GM23338 (cell line): ENCODE results near the gene MTR. TPM values are rescaled to one million over a fixed set of nuclear protein-coding genes. Genes with fewer than 3 reads are reported as not detected.

Experiments
- ATAC-seq: fragments of 200-7000 bp; cut with Tn5 transposase; 3 replicates; pipeline ENCODE4 v1.9.1; 2020
- DNase-seq: peaks from one replicate; pipeline ENCODE4 v3.0.0-alpha.2; 2015; ENCODE audit warnings: low spot score
- H2AFZ ChIP-seq: fragments of 200-600 bp; sonication (generic); 2 replicates; pipeline ENCODE4 v1.8.0; 2016; ENCODE audit warnings: antibody characterized with exemption, mild to moderate bottlenecking, moderate library complexity
- H3F3A ChIP-seq: fragments of 200-600 bp; sonication (generic); replicated peaks from 2 replicates; pipeline ENCODE4 v1.8.0; 2017; ENCODE audit warnings: antibody characterized with exemption, mixed run types, low read depth
- H3K27ac ChIP-seq: fragments of 200-600 bp; sonication (generic); 2 replicates; pipeline ENCODE4 v1.6.1; 2016; ENCODE audit warnings: low read depth
- H3K27me3 ChIP-seq: fragments of 200-600 bp; sonication (generic); 2 replicates; pipeline ENCODE4 v1.8.0; 2016; ENCODE audit warnings: mild to moderate bottlenecking, mixed run types, moderate library complexity; ENCODE audit not compliant: insufficient read depth
- H3K36me3 ChIP-seq: fragments of 200-600 bp; sonication (generic); 2 replicates; pipeline ENCODE4 v1.8.0; 2016; ENCODE audit warnings: mild to moderate bottlenecking; ENCODE audit not compliant: insufficient read depth
- H3K4me1 ChIP-seq: fragments of 200-600 bp; sonication (generic); 2 replicates; pipeline ENCODE4 v1.8.0; 2016; ENCODE audit warnings: mild to moderate bottlenecking, moderate library complexity; ENCODE audit not compliant: insufficient read depth
- H3K4me2 ChIP-seq: fragments of 200-600 bp; sonication (generic); 2 replicates; pipeline ENCODE4 v1.7.1; 2017; ENCODE audit warnings: mixed run types
- H3K4me3 ChIP-seq: fragments of 200-600 bp; sonication (generic); 2 replicates; pipeline ENCODE4 v1.6.1; 2016; ENCODE audit warnings: mixed run types
- H3K79me2 ChIP-seq: fragments of 200-600 bp; sonication (generic); replicated peaks from 2 replicates; pipeline ENCODE4 v1.8.0; 2017; ENCODE audit warnings: mild to moderate bottlenecking; ENCODE audit not compliant: insufficient read depth
- H3K9me2 ChIP-seq: fragments of 200-600 bp; sonication (generic); 2 replicates; pipeline ENCODE4 v1.8.0; 2017; ENCODE audit not compliant: insufficient read depth
- H4K20me1 ChIP-seq: fragments of 200-600 bp; sonication (generic); replicated peaks from 2 replicates; pipeline ENCODE4 v1.8.0; 2017; ENCODE audit warnings: mild to moderate bottlenecking; ENCODE audit not compliant: insufficient read depth
- H3K27ac Mint-ChIP-seq: 2 replicates; pipeline ENCODE4 v1.8.0; 2020; ENCODE audit warnings: inconsistent platforms, mild to moderate bottlenecking, moderate library complexity, mixed read lengths
- H3K27me3 Mint-ChIP-seq: 3 replicates; pipeline ENCODE4 v1.8.0; 2022; ENCODE audit warnings: low read depth, mild to moderate bottlenecking, moderate library complexity, mixed read lengths, inconsistent platforms; ENCODE audit not compliant: insufficient read depth, poor library complexity
- H3K36me3 Mint-ChIP-seq: 3 replicates; pipeline ENCODE4 v1.8.0; 2021; ENCODE audit warnings: low read depth, mild to moderate bottlenecking, inconsistent platforms, moderate library complexity, mixed read lengths
- H3K4me1 Mint-ChIP-seq: 3 replicates; pipeline ENCODE4 v1.8.0; 2020; ENCODE audit warnings: mild to moderate bottlenecking, inconsistent platforms, mixed read lengths
- H3K4me3 Mint-ChIP-seq: 3 replicates; pipeline ENCODE4 v1.8.0; 2021; ENCODE audit warnings: moderate library complexity, mild to moderate bottlenecking, inconsistent platforms, mixed read lengths
- H3K9me3 Mint-ChIP-seq: 3 replicates; pipeline ENCODE4 v1.8.0; 2020; ENCODE audit warnings: moderate library complexity, mild to moderate bottlenecking, inconsistent platforms, mixed read lengths
- CREB1 ChIP-seq: fragments of 250-450 bp; sonication (Bioruptor Pico); IDR thresholded peaks from 2 replicates; pipeline ENCODE4 v1.5.0; 2020; ENCODE audit warnings: low read depth, mild to moderate bottlenecking, moderate library complexity
- ETS1 ChIP-seq: IDR thresholded peaks from 2 replicates; pipeline ENCODE4 v1.6.1; 2016; ENCODE audit warnings: antibody characterized with exemption
- JUNB ChIP-seq: IDR thresholded peaks from one replicate; pipeline ENCODE4 v1.6.1; 2016; ENCODE audit warnings: antibody characterized with exemption; ENCODE audit not compliant: unreplicated experiment
- NANOG ChIP-seq: IDR thresholded peaks from 2 replicates; pipeline ENCODE4 v1.6.1; 2016; ENCODE audit warnings: antibody characterized with exemption, borderline replicate concordance
- POLR2AphosphoS5 ChIP-seq: IDR thresholded peaks from 2 replicates; pipeline ENCODE4 v1.6.1; 2016; ENCODE audit warnings: antibody characterized with exemption, low read depth
- ZNF114 ChIP-seq: fragments of 250-450 bp; sonication (Bioruptor Pico); IDR thresholded peaks from 2 replicates; pipeline ENCODE4 v1.5.0; 2020; ENCODE audit warnings: mild to moderate bottlenecking, moderate library complexity
- ZNF331 ChIP-seq: fragments of 250-450 bp; sonication (Bioruptor Pico); IDR thresholded peaks from 2 replicates; pipeline ENCODE4 v1.5.0; 2020; ENCODE audit warnings: low read depth, mild to moderate bottlenecking, moderate library complexity
- ZNF462 ChIP-seq: fragments of 250-450 bp; sonication (Bioruptor Pico); IDR thresholded peaks from 2 replicates; pipeline ENCODE4 v1.5.0; 2020; ENCODE audit warnings: mild to moderate bottlenecking, moderate library complexity
- polyA plus RNA-seq: library from polyadenylated mRNA; unstranded; fragments of >200 nt; fragmentation: Nextera tagmentation; extraction: Ambion mirVana; gene quantifications from 2 replicates; pipeline ENCODE4 v1.2.1, GENCODE V29; 2016
- total RNA-seq: library from RNA; depleted of rRNA; stranded (reverse); fragments of >200 nt; shearing (Covaris generic); gene quantifications from 2 replicates; pipeline ENCODE4 v1.2.3, GENCODE V29; 2014

The MTR gene
- total and polyA plus RNA-seq, 2 experiments from 2014 or later = 6.4 to 20.0 TPM

GRCh38 chr1:236920286-236920894 lies 125.3 kb downstream of the MTR start:
- Histone ChIP-seq H3K27me3 (no peaks in the 10 kb centered on the region), H2AFZ (peak overlapping the region; percentile 52; the same call in 1 of the 2 replicates), H3F3A (no peaks in the 10 kb centered on the region), H3K4me1 (no peaks in the 10 kb centered on the region), H3K27ac (no peak overlapping the region), H3K79me2 (no peaks in the 10 kb centered on the region), H3K4me2 (no peak overlapping the region), H3K4me3 (no peak overlapping the region), H3K9me2 (no peaks in the 10 kb centered on the region; the same call in 1 of the 2 replicates), H3K36me3 (no peaks in the 10 kb centered on the region), H4K20me1 (no peaks in the 10 kb centered on the region)
- Mint-ChIP-seq H3K27ac (no peak overlapping the region), H3K4me1 (no peaks in the 10 kb centered on the region), H3K4me3 (no peak overlapping the region), H3K36me3 (peaks cover 12% of the 10 kb centered on the region; the same call in 2 of the 3 replicates), H3K9me3 (peaks cover 34% of the 10 kb centered on the region), H3K27me3 (no peaks in the 10 kb centered on the region)
- TF ChIP-seq NANOG (no peak), ZNF331 (CRISPR knock-in tag) (no peak), ZNF114 (CRISPR knock-in tag) (no peak)
- ATAC-seq = no peak
- no peak for DNase-seq

GRCh38 chr1:236921610-236922009 lies 126.5 kb downstream of the MTR start:
- no peaks in the 10 kb centered on the region for H3K27me3 ChIP-seq
- H3F3A ChIP-seq = no peaks in the 10 kb centered on the region
- H2AFZ ChIP-seq = no peak overlapping the region
- Mint-ChIP-seq H3K27me3 (no peaks in the 10 kb centered on the region), H3K4me1 (no peaks in the 10 kb centered on the region), H3K9me3 (peaks cover 26% of the 10 kb centered on the region), H3K27ac (no peak overlapping the region), H3K36me3 (peaks cover 9% of the 10 kb centered on the region; the same call in 2 of the 3 replicates), H3K4me3 (no peak overlapping the region)
- no peaks in the 10 kb centered on the region for H3K36me3 ChIP-seq
- H3K4me3 ChIP-seq = no peak overlapping the region
- no peaks in the 10 kb centered on the region for H3K4me1 ChIP-seq
- ATAC-seq (no peak), DNase-seq (no peak)
- H3K79me2 ChIP-seq = no peaks in the 10 kb centered on the region
- H4K20me1 ChIP-seq = no peaks in the 10 kb centered on the region
- TF ChIP-seq ZNF114 (CRISPR knock-in tag) = no peak
- no peak for TF ChIP-seq ETS1
- no peak for TF ChIP-seq CREB1 (CRISPR knock-in tag)
- no peak for TF ChIP-seq POLR2AphosphoS5
- no peak for TF ChIP-seq NANOG
- no peak for TF ChIP-seq ZNF462 (CRISPR knock-in tag)
- no peak for TF ChIP-seq JUNB
- H3K9me2 ChIP-seq = no peaks in the 10 kb centered on the region
- H3K4me2 ChIP-seq = no peak overlapping the region
- no peak overlapping the region for H3K27ac ChIP-seq
